Islet precursor cell (in vitro differentiated cells): ENCODE measurements around the gene GFAP.

Source experiments
- DNase-seq: peaks from one replicate; pipeline ENCODE4 v3.0.0-alpha.2; 2018

The GFAP gene

GRCh38 chr17:44859701-44860100 is 55.6 kb downstream of the GFAP start:
- DNase-seq: no peak

GRCh38 chr17:44854192-44854591 is 61.1 kb downstream of the GFAP start:
- no peak for DNase-seq
